SK-N-SH (cell line): ENCODE measurements around the gene HAUS7. TPM values are rescaled to one million over a fixed set of nuclear protein-coding genes. Genes with fewer than 3 reads are reported as not detected.

Experiments used
- CTCF ChIA-PET: fragments of 300-600, 350-600 bp; formaldehyde crosslinking; extraction: SDS; loops from one replicate; lab custom pipeline; 2021; lab: Yijun Ruan, JAX
- POLR2A ChIA-PET: fragments of 350-600 bp; sonication (Branson Sonifier 250); formaldehyde crosslinking; extraction: SDS; loops from one replicate; lab custom pipeline; 2020; ENCODE audit warnings: antibody characterized with exemption, inconsistent platforms; lab: Yijun Ruan, JAX
- DNase-seq: peaks from one replicate; pipeline ENCODE4 v3.0.0; 2012
- H2AFZ ChIP-seq: fragments of 200-600 bp; sonication (generic); 2 replicates; pipeline ENCODE4 v1.8.1; 2016; ENCODE audit warnings: antibody characterized with exemption, mild to moderate bottlenecking, low read depth
- H3F3A ChIP-seq: fragments of 200-600 bp; sonication (generic); replicated peaks from 2 replicates; pipeline ENCODE3; 2016; ENCODE audit warnings: antibody characterized with exemption, mild to moderate bottlenecking; ENCODE audit not compliant: insufficient read depth
- H3K27ac ChIP-seq, 2 experiments: fragments of 200-500 bp in 1 of 2; fragments of 200-600 bp in 1 of 2; sonication (Bioruptor generic) in 1 of 2; sonication (generic), shearing (Covaris generic) in 1 of 2; 2 replicates each; pipeline versions ENCODE4 v1.5.1 to v1.6.1; 2014 to 2016; ENCODE audit warnings: low read depth in 2 of 2, inconsistent platforms in 1 of 2, low read length in 1 of 2, mild to moderate bottlenecking in 1 of 2, mixed read lengths in 1 of 2
- H3K27me3 ChIP-seq: fragments of 200-600 bp; sonication (generic), shearing (Covaris generic); 2 replicates; pipeline ENCODE4 v1.6.1; 2016; ENCODE audit warnings: mixed run types; ENCODE audit not compliant: insufficient read depth
- H3K36me3 ChIP-seq, 2 experiments: fragments of 200-500 bp in 1 of 2; fragments of 200-600 bp in 1 of 2; sonication (Bioruptor generic) in 1 of 2; sonication (generic) in 1 of 2; replicated peaks in 1 of 2; 2 replicates each; pipeline versions ENCODE3 to v1.5.1; 2014 to 2016; ENCODE audit warnings: low read length in 1 of 2, mild to moderate bottlenecking in 1 of 2; ENCODE audit not compliant: insufficient read depth in 2 of 2, control insufficient read depth in 1 of 2
- H3K4me1 ChIP-seq, 2 experiments: fragments of 200-500 bp in 1 of 2; fragments of 200-600 bp in 1 of 2; sonication (Bioruptor generic) in 1 of 2; sonication (generic), shearing (Covaris generic) in 1 of 2; 2 replicates each; pipeline versions ENCODE4 v1.5.1 to v1.6.1; 2014 to 2016; ENCODE audit warnings: low read depth in 1 of 2, low read length in 1 of 2, mixed run types in 1 of 2; ENCODE audit not compliant: insufficient read depth in 2 of 2, control insufficient read depth in 1 of 2
- H3K4me2 ChIP-seq: fragments of 200-600 bp; sonication (generic), shearing (Covaris generic); 2 replicates; pipeline ENCODE4 v1.6.1; 2017; ENCODE audit warnings: mixed run types
- H3K4me3 ChIP-seq, 2 experiments: fragments of 200-500 bp in 1 of 2; fragments of 200-600 bp in 1 of 2; sonication (Bioruptor generic) in 1 of 2; sonication (generic), shearing (Covaris generic) in 1 of 2; 2 replicates each; pipeline versions ENCODE4 v1.5.1 to v1.8.1; 2014 to 2016; ENCODE audit warnings: low read depth in 2 of 2, inconsistent platforms in 1 of 2, low read length in 1 of 2, mild to moderate bottlenecking in 1 of 2, mixed read lengths in 1 of 2, moderate library complexity in 1 of 2
- H3K79me2 ChIP-seq: fragments of 200-600 bp; sonication (generic); 2 replicates; pipeline ENCODE4 v1.8.1; 2017; ENCODE audit warnings: mild to moderate bottlenecking; ENCODE audit not compliant: insufficient read depth
- H3K9ac ChIP-seq: fragments of 200-600 bp; sonication (generic); 2 replicates; pipeline ENCODE4 v1.6.1; 2017; ENCODE audit warnings: mixed run types
- H3K9me2 ChIP-seq: fragments of 200-600 bp; sonication (generic); 2 replicates; pipeline ENCODE4 v1.6.1; 2017; ENCODE audit warnings: mixed run types
- H3K9me3 ChIP-seq: fragments of 200-600 bp; sonication (generic); 2 replicates; pipeline ENCODE4 v1.6.1; 2017; ENCODE audit warnings: mixed run types, mild to moderate bottlenecking, moderate library complexity
- H4K20me1 ChIP-seq: fragments of 200-600 bp; sonication (generic); 2 replicates; pipeline ENCODE4 v1.6.1; 2017; ENCODE audit warnings: mild to moderate bottlenecking, mixed run types; ENCODE audit not compliant: insufficient read depth
- CHD2 ChIP-seq: fragments of 150-350 bp; IDR thresholded peaks from 2 replicates; pipeline ENCODE4 v1.6.1; 2018; ENCODE audit warnings: low read length; ENCODE audit not compliant: partially characterized antibody
- ELF1 ChIP-seq: IDR thresholded peaks from 2 replicates; pipeline ENCODE4 v1.4.0; 2012
- FOSL2 ChIP-seq: IDR thresholded peaks from 2 replicates; pipeline ENCODE4 v1.4.0; 2012; ENCODE audit warnings: low read depth, mild to moderate bottlenecking, moderate library complexity, borderline replicate concordance
- FOXJ3 ChIP-seq: sonication (generic); formaldehyde crosslinking; IDR thresholded peaks from 2 replicates; pipeline ENCODE4 v1.5.1; 2020; ENCODE audit warnings: mild to moderate bottlenecking, missing genetic modification reagents
- FOXM1 ChIP-seq: IDR thresholded peaks from 2 replicates; pipeline ENCODE4 v1.4.0; 2012; ENCODE audit warnings: low read depth, mild to moderate bottlenecking
- GATA2 ChIP-seq: sonication (generic); formaldehyde crosslinking; IDR thresholded peaks from 2 replicates; pipeline ENCODE4 v1.5.0; 2020; ENCODE audit warnings: mild to moderate bottlenecking, missing genetic modification reagents
- IRF3 ChIP-seq: fragments of 150-350 bp; IDR thresholded peaks from 2 replicates; pipeline ENCODE4 v1.6.1; 2016; ENCODE audit warnings: mild to moderate bottlenecking, low read depth, low read length
- JUND ChIP-seq: IDR thresholded peaks from 2 replicates; pipeline ENCODE4 v1.4.0; 2012
- MAX ChIP-seq: IDR thresholded peaks from 2 replicates; pipeline ENCODE4 v1.4.0; 2012; ENCODE audit warnings: low read depth
- MXI1 ChIP-seq: IDR thresholded peaks from 2 replicates; pipeline ENCODE4 v1.6.1; 2012; ENCODE audit warnings: mild to moderate bottlenecking, low read depth, low read length, improper control_type of control experiment
- NRF1 ChIP-seq: IDR thresholded peaks from 2 replicates; pipeline ENCODE4 v1.6.1; 2012; ENCODE audit warnings: low read depth, mild to moderate bottlenecking, low read length
- POLR2AphosphoS5 ChIP-seq: IDR thresholded peaks from 2 replicates; pipeline ENCODE4 v1.6.1; 2012; ENCODE audit warnings: low read depth, low read length
- RAD21 ChIP-seq: IDR thresholded peaks from 2 replicates; pipeline ENCODE4 v1.6.1; 2012; ENCODE audit warnings: mild to moderate bottlenecking, low read length
- RCOR1 ChIP-seq: fragments of 150-350 bp; IDR thresholded peaks from 2 replicates; pipeline ENCODE4 v1.6.1; 2017; ENCODE audit warnings: antibody characterized with exemption, low read length
- REST ChIP-seq: IDR thresholded peaks from 2 replicates; pipeline ENCODE4 v1.6.1; 2012; ENCODE audit warnings: mild to moderate bottlenecking, low read depth, low read length, moderate library complexity
- RFX5 ChIP-seq: IDR thresholded peaks from 2 replicates; pipeline ENCODE4 v1.6.1; 2012; ENCODE audit warnings: mild to moderate bottlenecking, improper control_type of control experiment, low read length
- RXRA ChIP-seq: IDR thresholded peaks from 2 replicates; pipeline ENCODE4 v1.4.0; 2012; ENCODE audit warnings: low read depth, mild to moderate bottlenecking, borderline replicate concordance
- SMC3 ChIP-seq: IDR thresholded peaks from 2 replicates; pipeline ENCODE4 v1.6.1; 2012; ENCODE audit warnings: low read depth, low read length, improper control_type of control experiment
- TAF1 ChIP-seq: IDR thresholded peaks from 2 replicates; pipeline ENCODE4 v1.6.1; 2012; ENCODE audit warnings: low read depth, mild to moderate bottlenecking, low read length, moderate library complexity, borderline replicate concordance
- TCF12 ChIP-seq: IDR thresholded peaks from 2 replicates; pipeline ENCODE4 v1.4.0; 2012
- TEAD4 ChIP-seq: IDR thresholded peaks from 2 replicates; pipeline ENCODE4 v1.4.0; 2012; ENCODE audit warnings: mild to moderate bottlenecking, borderline replicate concordance; ENCODE audit not compliant: insufficient read depth
- USF1 ChIP-seq: IDR thresholded peaks from 2 replicates; pipeline ENCODE4 v1.4.0; 2012; ENCODE audit warnings: low read depth, borderline replicate concordance
- USF2 ChIP-seq: fragments of 150-350 bp; IDR thresholded peaks from 2 replicates; pipeline ENCODE4 v1.6.1; 2017; ENCODE audit warnings: antibody characterized with exemption, low read length, low read depth, borderline replicate concordance
- YY1 ChIP-seq: IDR thresholded peaks from 2 replicates; pipeline ENCODE4 v1.4.0; 2012; ENCODE audit warnings: low read depth, mild to moderate bottlenecking
- ZBTB33 ChIP-seq: IDR thresholded peaks from 2 replicates; pipeline ENCODE4 v1.4.0; 2012; ENCODE audit warnings: low read depth, borderline replicate concordance
- WGBS: methylation state at CpG from one replicate; pipeline ENCODE4 v1.1.6; 2017; ENCODE audit warnings: low lambda C conversion rate; 5-methylcytosine and 5-hydroxymethylcytosine counted together
- polyA plus RNA-seq, 3 experiments: library from polyadenylated mRNA; depleted of rRNA; stranded (reverse); fragments of >200 nt; gene quantifications; 2 replicates each; pipeline ENCODE4 v1.2.3, GENCODE V29; 2012

HAUS7 gene
- polyA plus RNA-seq, 1 of the 3 experiments (the other 2 are of a cell fraction), result 39.7 TPM

- WGBS, result 12% methylated on average over 6 of the region's 16 CpGs
- peaks cover 21 to 41% of the 10 kb centered on the region in 2 experiments; a peak in 3 of 4 replicates for H3K4me1 ChIP-seq
- H4K20me1 ChIP-seq, result no peaks in the 10 kb centered on the region
- peak overlapping the region; percentile 54; the same call in 1 of the 2 replicates for H3K4me2 ChIP-seq
- no peaks in the 10 kb centered on the region for H3F3A ChIP-seq
- no peaks in the 10 kb centered on the region for H3K9me2 ChIP-seq
- H2AFZ ChIP-seq, result peak overlapping the region; percentile 69; the same call in 1 of the 2 replicates
- DNase-seq, result peak; percentile 89
- CTCF ChIA-PET, result interaction anchor here (0.9 to 11.6 kb wide), 5 partner anchors 9 to 52 kb away, joined by 4 to 203 read pairs (median 10); no protein-coding TSS in a partner anchor
- H3K36me3 ChIP-seq, result no peaks in the 10 kb centered on the region
- POLR2A ChIA-PET, result interaction anchor here (0.7 to 2.4 kb wide), 4 partner anchors 14 to 61 kb away, joined by 3 to 13 read pairs (median 4); no protein-coding TSS in a partner anchor
- H3K27ac ChIP-seq, result peak overlapping the region; percentile 72 to 94
- H3K4me3 ChIP-seq, result no peak overlapping the region
- no peaks in the 10 kb centered on the region for H3K9me3 ChIP-seq
- peak overlapping the region; percentile 49; the same call in 1 of the 2 replicates for H3K9ac ChIP-seq
- H3K27me3 ChIP-seq, result no peaks in the 10 kb centered on the region
- H3K79me2 ChIP-seq, result no peaks in the 10 kb centered on the region
- peak; percentile 29; the same call in 1 of the 2 replicates for TF ChIP-seq RCOR1
- peak; percentile 99 for TF ChIP-seq TCF12
- no peak for TF ChIP-seq RXRA
- TF ChIP-seq POLR2AphosphoS5, result peak; percentile 64; the same call in 1 of the 2 replicates
- TF ChIP-seq FOXJ3 (CRISPR knock-in tag), result no peak
- TF ChIP-seq TEAD4, result peak; percentile 65; the same call in 1 of the 2 replicates
- TF ChIP-seq ELF1, result no peak
- no peak; the same call in 1 of the 2 replicates for TF ChIP-seq FOSL2
- TF ChIP-seq USF1, result no peak
- no peak for TF ChIP-seq YY1
- no peak for TF ChIP-seq GATA2
- TF ChIP-seq CHD2, result peak; percentile 72
- TF ChIP-seq NRF1, result no peak
- no peak for TF ChIP-seq MXI1
- TF ChIP-seq FOXM1, result no peak
- no peak for TF ChIP-seq IRF3
- 0 out of 2 replicates have a peak, but pooled peaks have one; percentile 10 for TF ChIP-seq MAX
- no peak for TF ChIP-seq RFX5
- 0 out of 2 replicates have a peak, but pooled peaks have one; percentile 5 for TF ChIP-seq REST
- TF ChIP-seq SMC3, result no peak
- no peak for TF ChIP-seq ZBTB33
- TF ChIP-seq RAD21, result no peak
- TF ChIP-seq USF2, result no peak
- no peak; the same call in 1 of the 2 replicates for TF ChIP-seq JUND
- peak; percentile 27; the same call in 1 of the 2 replicates for TF ChIP-seq TAF1
These were observed 6.4 kb upstream of the HAUS7 start for GRCh38 chrX:153476666-153477363.
